NB4 (cell line): ENCODE measurements around the gene KSR2.
"Not testable (repeated sequence)": the region's sequence is repeated elsewhere in the genome, so short reads cannot be mapped to it uniquely, and the experiment has no call there.

Experiments used
- DNase-seq: peaks from one replicate; pipeline ENCODE4 v3.0.0; 2010; ENCODE audit warnings: low read depth
- H3K4me3 ChIP-seq: one replicate; pipeline ENCODE4 v1.5.1; 2011; ENCODE audit warnings: mild to moderate bottlenecking, low read depth, low read length, moderate library complexity
- MYC ChIP-seq: IDR thresholded peaks from 2 replicates; pipeline ENCODE4 v1.6.1; 2011; ENCODE audit warnings: low read depth, low read length
- POLR2A ChIP-seq: IDR thresholded peaks from 2 replicates; pipeline ENCODE4 v1.6.1; 2011; ENCODE audit warnings: mild to moderate bottlenecking; ENCODE audit not compliant: insufficient read length; ENCODE audit errors: extremely low read depth
- TF ChIP-seq, protein P1 (sequence below): IDR thresholded peaks from 2 replicates; pipeline ENCODE4 v1.6.1; 2011; ENCODE audit warnings: low read depth, low read length
- TF ChIP-seq, protein P2 (sequence below): IDR thresholded peaks from one replicate; pipeline ENCODE4 v1.5.1; 2012; ENCODE audit warnings: low read depth, low read length

Gene KSR2

DNA sequence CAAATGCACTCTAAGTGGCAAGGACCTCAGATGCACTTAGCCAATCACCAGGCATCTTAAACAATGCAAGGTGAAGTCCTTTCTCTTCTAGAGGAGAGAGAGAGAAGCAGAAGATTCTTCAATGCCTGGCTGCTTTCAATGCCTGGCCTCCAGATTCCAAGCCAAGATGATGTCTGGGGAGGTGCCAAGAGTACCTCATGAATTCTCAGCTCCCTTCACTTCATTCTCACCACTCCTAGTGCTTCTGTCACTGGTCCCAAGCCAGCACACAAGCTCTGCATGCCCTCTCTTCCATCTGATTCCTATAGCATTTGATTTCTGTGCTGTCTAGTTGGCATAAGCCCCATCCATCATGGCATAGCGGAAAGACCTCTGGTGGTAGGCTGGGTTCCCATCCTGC lies 225.0 kb downstream of the KSR2 start:
- DNase-seq, result no peak
- TF ChIP-seq MYC (no peak), POLR2A (no peak)
- TF ChIP-seq, protein P1, sequence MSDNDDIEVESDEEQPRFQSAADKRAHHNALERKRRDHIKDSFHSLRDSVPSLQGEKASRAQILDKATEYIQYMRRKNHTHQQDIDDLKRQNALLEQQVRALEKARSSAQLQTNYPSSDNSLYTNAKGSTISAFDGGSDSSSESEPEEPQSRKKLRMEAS, result no peak
- TF ChIP-seq, protein P2, sequence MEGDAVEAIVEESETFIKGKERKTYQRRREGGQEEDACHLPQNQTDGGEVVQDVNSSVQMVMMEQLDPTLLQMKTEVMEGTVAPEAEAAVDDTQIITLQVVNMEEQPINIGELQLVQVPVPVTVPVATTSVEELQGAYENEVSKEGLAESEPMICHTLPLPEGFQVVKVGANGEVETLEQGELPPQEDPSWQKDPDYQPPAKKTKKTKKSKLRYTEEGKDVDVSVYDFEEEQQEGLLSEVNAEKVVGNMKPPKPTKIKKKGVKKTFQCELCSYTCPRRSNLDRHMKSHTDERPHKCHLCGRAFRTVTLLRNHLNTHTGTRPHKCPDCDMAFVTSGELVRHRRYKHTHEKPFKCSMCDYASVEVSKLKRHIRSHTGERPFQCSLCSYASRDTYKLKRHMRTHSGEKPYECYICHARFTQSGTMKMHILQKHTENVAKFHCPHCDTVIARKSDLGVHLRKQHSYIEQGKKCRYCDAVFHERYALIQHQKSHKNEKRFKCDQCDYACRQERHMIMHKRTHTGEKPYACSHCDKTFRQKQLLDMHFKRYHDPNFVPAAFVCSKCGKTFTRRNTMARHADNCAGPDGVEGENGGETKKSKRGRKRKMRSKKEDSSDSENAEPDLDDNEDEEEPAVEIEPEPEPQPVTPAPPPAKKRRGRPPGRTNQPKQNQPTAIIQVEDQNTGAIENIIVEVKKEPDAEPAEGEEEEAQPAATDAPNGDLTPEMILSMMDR, result no peak
- H3K4me3 ChIP-seq, result no peak overlapping the region

DNA sequence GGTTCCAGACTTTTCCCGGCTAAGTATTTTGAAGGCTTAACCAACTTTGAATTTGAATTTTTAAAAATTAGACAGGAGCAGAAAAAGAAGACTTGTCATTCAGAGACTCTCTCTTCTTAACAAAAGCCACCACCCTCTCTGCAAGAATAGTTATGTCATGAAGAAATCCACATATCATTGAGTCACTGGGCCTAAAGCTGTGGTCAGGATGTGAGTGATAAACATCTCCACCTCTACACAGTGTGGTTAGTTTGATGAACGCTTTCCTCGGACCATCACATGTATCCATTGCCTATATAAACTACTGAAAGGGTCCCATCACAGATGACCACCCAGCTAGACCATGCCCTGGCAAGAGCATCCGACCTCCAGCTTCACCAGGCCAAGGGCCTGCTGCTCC lies 226.1 kb downstream of the KSR2 start:
- TF ChIP-seq, protein P2, result no peak
- TF ChIP-seq POLR2A (no peak), MYC (no peak)
- TF ChIP-seq, protein P1, result no peak
- H3K4me3 ChIP-seq, result no peak overlapping the region
- no peak for DNase-seq

DNA sequence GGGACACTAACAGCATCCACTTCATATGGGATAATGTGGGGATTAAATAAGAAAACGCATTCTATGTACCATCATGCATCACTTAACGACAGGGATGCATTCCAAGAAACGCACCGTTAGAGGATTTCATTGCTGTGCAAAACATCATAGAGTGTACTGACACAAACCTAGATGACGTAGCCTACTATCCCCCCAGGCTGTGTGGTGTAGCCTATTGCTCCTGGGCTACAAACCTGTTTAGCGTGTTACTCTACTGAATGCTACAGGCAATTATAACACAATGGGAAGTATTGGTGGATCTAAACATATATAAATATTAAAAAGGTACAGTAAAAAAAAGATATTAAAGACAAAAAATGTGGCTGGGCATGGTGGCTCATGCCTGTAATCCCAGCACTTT lies 230.6 kb downstream of the KSR2 start:
- TF ChIP-seq POLR2A (no peak), MYC (no peak)
- TF ChIP-seq, protein P1, result no peak
- TF ChIP-seq, protein P2, result no peak
- no peak for DNase-seq
- no peak overlapping the region for H3K4me3 ChIP-seq

DNA sequence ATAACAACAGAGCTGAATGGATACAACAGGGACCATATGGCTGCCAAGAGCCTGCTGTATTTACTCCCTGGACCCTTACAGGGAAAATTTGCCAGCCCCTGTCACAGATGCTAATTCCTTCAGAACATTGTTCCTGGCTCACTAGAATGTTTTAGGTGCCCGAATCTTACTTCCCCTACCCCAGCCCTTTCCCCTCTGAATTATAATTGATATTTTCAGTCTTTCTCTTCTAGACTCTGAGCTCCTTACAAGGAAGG lies 235.3 kb downstream of the KSR2 start:
- TF ChIP-seq POLR2A (no peak), MYC (no peak)
- TF ChIP-seq, protein P2, result no peak
- TF ChIP-seq, protein P1, result no peak
- no peak overlapping the region for H3K4me3 ChIP-seq
- no peak for DNase-seq

DNA sequence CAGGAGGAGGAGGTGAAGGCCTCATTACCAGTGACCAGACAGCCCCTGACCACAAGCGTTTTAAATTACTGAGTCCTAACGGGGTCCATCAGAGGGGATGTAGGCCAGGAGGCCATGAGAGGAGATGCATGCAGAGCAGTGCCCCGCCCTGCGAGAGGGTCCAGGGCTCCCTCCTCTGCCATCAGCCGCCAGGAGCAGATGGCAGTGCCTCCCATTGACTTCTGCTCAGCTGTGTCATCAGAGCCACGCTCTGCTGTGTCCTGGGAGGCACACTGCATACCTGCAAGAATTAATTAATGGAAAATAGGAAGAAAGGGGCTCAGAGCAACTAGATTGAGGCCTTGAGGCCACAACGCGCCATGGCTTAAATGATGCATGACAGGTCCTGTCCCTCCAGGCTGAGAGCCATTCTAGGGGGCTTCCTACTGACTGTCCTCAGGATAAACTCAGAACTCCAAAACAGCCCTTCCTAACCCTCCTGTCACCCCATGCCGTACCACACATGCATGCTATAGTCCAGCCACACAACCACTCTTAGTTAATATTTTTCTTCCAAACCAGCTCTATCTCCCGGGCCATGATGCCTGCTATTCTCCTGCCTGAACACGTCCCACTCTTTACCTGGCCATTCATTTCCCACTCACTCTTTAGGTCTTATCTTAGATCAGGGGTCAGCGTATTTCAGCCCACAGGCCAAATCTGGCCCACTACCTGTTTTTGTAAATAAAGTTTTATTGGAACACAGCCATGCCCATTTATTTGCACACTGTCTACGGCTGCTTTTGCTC lies 235.8 kb downstream of the KSR2 start:
- DNase-seq, result no peak
- no peak overlapping the region for H3K4me3 ChIP-seq
- no peak for TF ChIP-seq POLR2A
- TF ChIP-seq, protein P1, result no peak
- TF ChIP-seq MYC, result no peak
- TF ChIP-seq, protein P2, result no peak

DNA sequence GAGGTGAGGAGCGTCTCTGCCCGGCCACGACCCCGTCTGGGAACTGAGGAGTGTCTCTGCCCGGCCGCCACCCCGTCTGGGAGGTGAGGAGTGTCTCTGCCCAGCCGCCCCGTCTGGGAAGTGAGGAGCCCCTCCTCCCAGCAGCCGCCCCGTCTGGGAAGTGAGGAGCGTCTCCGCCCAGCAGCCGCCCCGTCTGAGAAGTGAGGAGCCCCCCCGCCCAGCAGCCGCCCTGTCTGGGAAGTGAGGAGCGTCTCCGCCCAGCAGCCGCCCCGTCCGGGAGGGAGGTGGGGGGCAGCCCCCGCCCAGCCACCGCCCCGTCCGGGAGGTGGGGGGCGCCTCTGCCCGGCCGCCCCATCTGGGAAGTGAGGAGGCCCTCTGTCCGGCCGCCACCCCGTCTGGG lies 237.7 kb downstream of the KSR2 start:
- not testable (repeated sequence) for H3K4me3 ChIP-seq, DNase-seq
